ENCODE measurements around the gene PEX26.
"Not testable (repeated sequence)": the region's sequence is repeated elsewhere in the genome, so short reads cannot be mapped to it uniquely, and the experiment has no call there.

The PEX26 gene

GRCh38 chr22:18071307-18071967 lies 6.4 kb upstream of the PEX26 start:
- DNase-seq (ENCODE audit: low spot score): not testable (repeated sequence)

GRCh38 chr22:18071968-18072310 lies 5.9 kb upstream of the PEX26 start:
- DNase-seq (ENCODE audit: low spot score): no peak

GRCh38 chr22:18073467-18073866 lies 4.3 kb upstream of the PEX26 start:
- no peak for DNase-seq (ENCODE audit: low spot score)

- not testable (repeated sequence) for DNase-seq (ENCODE audit: low spot score)
Observed at GRCh38 chr22:18073927-18074326, 3.9 kb upstream of the PEX26 start.

GRCh38 chr22:18075101-18075719 lies 2.6 kb upstream of the PEX26 start:
- no peak for DNase-seq (ENCODE audit: low spot score)

- peak; percentile 91 for DNase-seq (ENCODE audit: low spot score)
Observed at GRCh38 chr22:18075720-18076497, 1.9 kb upstream of the PEX26 start.

GRCh38 chr22:18077087-18077638 lies 627 bp upstream of the PEX26 start:
- no peak for DNase-seq (ENCODE audit: low spot score)

- no peak for DNase-seq (ENCODE audit: low spot score)
Observed at GRCh38 chr22:18078329-18079041, 695 bp downstream of the PEX26 start.

GRCh38 chr22:18079706-18080233 lies 2.0 kb downstream of the PEX26 start:
- no peak for DNase-seq (ENCODE audit: low spot score)

- DNase-seq (ENCODE audit: low spot score): no peak
Observed at GRCh38 chr22:18081416-18081815, 3.6 kb downstream of the PEX26 start.

- DNase-seq (ENCODE audit: low spot score): no peak
Observed at GRCh38 chr22:18082467-18082866, 4.7 kb downstream of the PEX26 start.

- no peak for DNase-seq (ENCODE audit: low spot score)
Observed at GRCh38 chr22:18083406-18083805, 5.6 kb downstream of the PEX26 start.

- no peak for DNase-seq (ENCODE audit: low spot score)
Observed at GRCh38 chr22:18085188-18085587, 7.4 kb downstream of the PEX26 start.

GRCh38 chr22:18087350-18087855 lies 9.6 kb downstream of the PEX26 start:
- no peak for DNase-seq (ENCODE audit: low spot score)

GRCh38 chr22:18088825-18089568 lies 11.2 kb downstream of the PEX26 start:
- DNase-seq (ENCODE audit: low spot score): no peak

- no peak for DNase-seq (ENCODE audit: low spot score)
Observed at GRCh38 chr22:18090286-18090685, 12.5 kb downstream of the PEX26 start.

- DNase-seq (ENCODE audit: low spot score): no peak
Observed at GRCh38 chr22:18091478-18091877, 13.7 kb downstream of the PEX26 start.

GRCh38 chr22:18091916-18092526 lies 14.2 kb downstream of the PEX26 start:
- peak; percentile 71 for DNase-seq (ENCODE audit: low spot score)

GRCh38 chr22:18093661-18094060 lies 15.9 kb downstream of the PEX26 start:
- DNase-seq (ENCODE audit: low spot score): no peak

- no peak for DNase-seq (ENCODE audit: low spot score)
Observed at GRCh38 chr22:18095101-18095805, 17.5 kb downstream of the PEX26 start.
